ENCODE data around the gene GRID1. TPM values are rescaled to one million over a fixed set of nuclear protein-coding genes. Genes with fewer than 3 reads are reported as not detected.

The GRID1 gene
- total RNA-seq, 1 donor from 2014 or later, result 1.1 TPM

DNA sequence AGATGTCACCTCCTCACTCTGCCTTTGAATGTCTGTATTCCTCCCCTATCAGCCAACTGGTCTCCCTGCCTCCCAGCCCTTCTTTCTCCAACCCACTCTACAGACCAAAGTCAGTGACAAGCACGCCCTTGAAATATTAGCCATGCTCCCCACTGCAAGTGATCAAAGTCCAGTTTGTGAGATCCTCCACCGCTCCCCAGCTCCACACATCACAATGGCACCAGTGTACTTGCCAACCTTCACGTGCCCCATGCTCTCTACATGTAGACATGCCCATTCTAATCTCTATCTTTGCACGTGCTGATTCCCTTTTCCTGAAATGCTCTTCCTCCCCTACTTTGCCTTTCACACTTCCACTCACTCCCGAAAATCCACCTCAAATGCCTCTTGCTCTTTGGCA, 150.9 kb downstream of the GRID1 start:
- Mint-ChIP-seq H3K4me3 (no peak overlapping the region), H3K27ac (ENCODE audit: unreplicated experiment) (no peak overlapping the region), H3K36me3 (ENCODE audit: low read depth) (no peaks in the 10 kb centered on the region), H3K9me3 (no peaks in the 10 kb centered on the region), H3K27me3 (ENCODE audit: low read depth) (no peaks in the 10 kb centered on the region), H3K4me1 (no peaks in the 10 kb centered on the region)
- TF ChIP-seq, protein P1, sequence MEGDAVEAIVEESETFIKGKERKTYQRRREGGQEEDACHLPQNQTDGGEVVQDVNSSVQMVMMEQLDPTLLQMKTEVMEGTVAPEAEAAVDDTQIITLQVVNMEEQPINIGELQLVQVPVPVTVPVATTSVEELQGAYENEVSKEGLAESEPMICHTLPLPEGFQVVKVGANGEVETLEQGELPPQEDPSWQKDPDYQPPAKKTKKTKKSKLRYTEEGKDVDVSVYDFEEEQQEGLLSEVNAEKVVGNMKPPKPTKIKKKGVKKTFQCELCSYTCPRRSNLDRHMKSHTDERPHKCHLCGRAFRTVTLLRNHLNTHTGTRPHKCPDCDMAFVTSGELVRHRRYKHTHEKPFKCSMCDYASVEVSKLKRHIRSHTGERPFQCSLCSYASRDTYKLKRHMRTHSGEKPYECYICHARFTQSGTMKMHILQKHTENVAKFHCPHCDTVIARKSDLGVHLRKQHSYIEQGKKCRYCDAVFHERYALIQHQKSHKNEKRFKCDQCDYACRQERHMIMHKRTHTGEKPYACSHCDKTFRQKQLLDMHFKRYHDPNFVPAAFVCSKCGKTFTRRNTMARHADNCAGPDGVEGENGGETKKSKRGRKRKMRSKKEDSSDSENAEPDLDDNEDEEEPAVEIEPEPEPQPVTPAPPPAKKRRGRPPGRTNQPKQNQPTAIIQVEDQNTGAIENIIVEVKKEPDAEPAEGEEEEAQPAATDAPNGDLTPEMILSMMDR (conservative IDR thresholded peaks at IDR 0.05), result no peak
- no peak for DNase-seq (ENCODE audit: low read depth, low spot score)

DNA sequence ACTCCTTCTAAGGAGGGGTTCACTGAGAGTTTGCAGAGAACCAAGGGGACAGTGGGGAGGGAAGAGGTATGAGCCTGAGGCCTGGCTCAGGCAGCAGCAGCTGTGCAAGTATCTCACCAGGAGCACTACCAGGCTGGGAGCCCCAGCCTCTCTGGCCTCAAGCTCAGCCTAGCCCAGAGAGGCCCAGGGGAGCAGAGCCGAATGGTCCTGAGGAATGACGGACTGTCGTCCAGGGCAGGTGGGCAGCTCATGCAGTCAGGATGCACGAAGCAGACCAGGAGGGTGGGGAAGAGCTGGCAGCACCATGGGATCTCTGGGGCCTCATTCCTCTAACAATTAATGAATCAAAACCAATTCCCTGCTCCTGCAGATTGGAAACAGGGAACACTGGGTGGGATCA, 151.5 kb downstream of the GRID1 start:
- TF ChIP-seq, protein P1 (conservative IDR thresholded peaks at IDR 0.05), result no peak
- Mint-ChIP-seq H3K4me3 (no peak overlapping the region), H3K36me3 (ENCODE audit: low read depth) (no peaks in the 10 kb centered on the region), H3K4me1 (no peaks in the 10 kb centered on the region), H3K27ac (ENCODE audit: unreplicated experiment) (no peak overlapping the region), H3K9me3 (no peaks in the 10 kb centered on the region), H3K27me3 (ENCODE audit: low read depth) (no peaks in the 10 kb centered on the region)
- DNase-seq (ENCODE audit: low read depth, low spot score), result no peak

DNA sequence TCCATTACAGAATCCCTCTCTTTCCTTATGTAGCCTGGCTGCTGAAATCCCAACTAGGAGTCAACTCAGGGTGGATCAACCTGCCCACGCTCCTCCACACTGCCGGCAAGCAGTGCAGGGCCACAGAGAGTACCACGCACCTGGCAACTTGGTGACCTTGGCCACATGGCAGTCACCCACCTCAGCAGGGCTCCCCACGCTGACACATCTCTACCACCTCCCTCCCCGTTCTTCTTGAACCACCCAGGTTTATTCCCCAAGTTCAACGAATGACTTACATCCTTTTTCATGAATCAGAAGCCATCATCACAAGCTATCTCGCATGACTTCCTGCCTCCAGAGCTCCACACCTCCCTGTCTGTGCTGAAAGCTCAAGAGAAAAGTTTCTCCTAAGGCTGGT, 153.4 kb downstream of the GRID1 start:
- peaks cover 13% of the 10 kb centered on the region for H3K27me3 Mint-ChIP-seq (ENCODE audit: low read depth)
- TF ChIP-seq, protein P1 (conservative IDR thresholded peaks at IDR 0.05), result no peak
- H3K36me3 Mint-ChIP-seq (ENCODE audit: low read depth), result no peaks in the 10 kb centered on the region
- H3K4me1 Mint-ChIP-seq, result no peaks in the 10 kb centered on the region
- no peak overlapping the region for H3K4me3 Mint-ChIP-seq
- DNase-seq (ENCODE audit: low read depth, low spot score), result no peak
- no peaks in the 10 kb centered on the region for H3K9me3 Mint-ChIP-seq
- H3K27ac Mint-ChIP-seq (ENCODE audit: unreplicated experiment), result no peak overlapping the region

DNA sequence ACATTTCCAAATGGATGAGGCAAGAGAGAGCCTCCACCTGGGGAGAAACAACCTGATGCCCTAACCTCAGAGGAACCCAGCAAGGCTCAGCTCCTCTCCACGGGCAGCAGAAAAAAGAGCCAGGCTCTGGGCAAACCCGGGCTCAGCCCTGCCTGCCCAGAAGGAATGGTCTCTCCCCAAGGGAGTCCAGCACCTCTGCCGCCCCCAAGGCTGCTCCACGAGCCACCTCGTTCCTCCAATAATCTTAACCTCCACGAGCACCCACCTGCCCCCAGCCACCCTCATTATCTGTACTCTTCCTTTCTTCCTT, 154.2 kb downstream of the GRID1 start:
- DNase-seq (ENCODE audit: low read depth, low spot score), result no peak
- H3K4me1 Mint-ChIP-seq, result no peaks in the 10 kb centered on the region
- H3K27me3 Mint-ChIP-seq (ENCODE audit: low read depth), result peaks cover 13% of the 10 kb centered on the region
- TF ChIP-seq, protein P1 (conservative IDR thresholded peaks at IDR 0.05), result no peak
- no peak overlapping the region for H3K4me3 Mint-ChIP-seq
- no peaks in the 10 kb centered on the region for H3K9me3 Mint-ChIP-seq
- H3K27ac Mint-ChIP-seq (ENCODE audit: unreplicated experiment), result no peak overlapping the region
- H3K36me3 Mint-ChIP-seq (ENCODE audit: low read depth), result no peaks in the 10 kb centered on the region

DNA sequence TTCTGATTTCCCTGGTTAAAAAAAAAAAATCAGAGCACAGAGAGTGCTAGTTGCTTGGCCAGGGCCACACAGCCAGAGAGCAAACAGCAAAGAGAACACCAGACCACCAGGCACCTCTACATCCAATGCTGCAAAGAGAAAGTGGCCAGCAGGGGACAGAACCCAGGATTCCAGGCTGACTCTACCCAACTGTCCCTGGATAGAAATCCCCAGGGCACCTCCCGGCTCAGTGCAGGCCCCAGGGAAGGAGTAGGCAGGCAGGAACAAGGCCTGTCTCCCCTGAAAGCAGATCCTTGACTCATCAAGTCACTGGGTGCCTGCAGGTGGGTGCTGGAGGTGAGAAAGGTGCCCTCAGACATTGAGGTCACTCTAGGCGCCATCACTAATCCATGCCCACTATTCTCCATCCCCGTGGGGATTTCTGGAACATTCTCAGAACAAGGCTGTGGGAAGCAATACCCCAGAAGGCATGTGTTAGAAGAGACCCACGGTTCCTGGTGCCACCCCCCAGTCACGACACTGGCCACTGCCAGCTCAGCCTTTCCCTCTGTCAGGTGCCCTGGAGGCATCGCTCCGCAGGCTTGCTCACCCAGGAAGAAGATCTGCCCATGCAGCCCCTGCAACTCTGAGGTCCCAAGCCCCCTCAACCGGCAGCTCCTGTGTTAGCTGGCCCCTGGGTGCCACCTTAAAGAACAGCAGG, 154.8 kb downstream of the GRID1 start:
- Mint-ChIP-seq H3K27me3 (ENCODE audit: low read depth) (peaks cover 13% of the 10 kb centered on the region), H3K4me1 (no peaks in the 10 kb centered on the region), H3K9me3 (no peaks in the 10 kb centered on the region), H3K36me3 (ENCODE audit: low read depth) (no peaks in the 10 kb centered on the region), H3K27ac (ENCODE audit: unreplicated experiment) (no peak overlapping the region), H3K4me3 (no peak overlapping the region)
- TF ChIP-seq, protein P1 (conservative IDR thresholded peaks at IDR 0.05), result no peak
- DNase-seq (ENCODE audit: low read depth, low spot score), result no peak

All from neural crest cell (in vitro differentiated cells).